Tibial nerve (tissue), 4 donors: ENCODE data around the gene GPC6. TPM values are rescaled to one million over a fixed set of nuclear protein-coding genes. Genes with fewer than 3 reads are reported as not detected.

Experiments used
- DNase-seq, 2 donors: peaks; one replicate each; pipeline ENCODE4 v3.0.0-alpha.2; 2019; ENCODE audit warnings: low spot score in 2 of 2
- H3K27ac ChIP-seq, 4 donors: fragments of 200-600 bp; sonication (generic) in 3 of 4; one replicate each; pipeline ENCODE4 v1.5.1; 2017 to 2019; ENCODE audit warnings: mild to moderate bottlenecking in 1 of 4
- H3K27me3 ChIP-seq, 2 donors: fragments of 200-600 bp; sonication (generic) in 1 of 2; one replicate each; pipeline versions ENCODE4 v1.5.1 to v1.6.0; 2017 to 2019
- H3K36me3 ChIP-seq, 3 donors: fragments of 200-600 bp; sonication (generic); one replicate each; pipeline ENCODE4 v1.5.1; 2018 to 2019
- H3K4me1 ChIP-seq, 4 donors: fragments of 200-600 bp; sonication (generic) in 3 of 4; one replicate each; pipeline ENCODE4 v1.5.1; 2017 to 2019
- H3K4me3 ChIP-seq, 4 donors: fragments of 200-600 bp; sonication (generic) in 3 of 4; one replicate each; pipeline ENCODE4 v1.5.1; 2017 to 2019; ENCODE audit warnings: mild to moderate bottlenecking in 1 of 4, moderate library complexity in 1 of 4
- H3K9me3 ChIP-seq, 4 donors: fragments of 200-600 bp; sonication (generic) in 3 of 4; one replicate each; pipeline ENCODE4 v1.5.1; 2017 to 2019
- EP300 ChIP-seq, 2 donors: sonication (generic); formaldehyde crosslinking; IDR thresholded peaks; one replicate each; pipeline ENCODE4 v1.6.1; 2017; ENCODE audit warnings: antibody characterized with exemption in 2 of 2, mild to moderate bottlenecking in 1 of 2
- POLR2A ChIP-seq, 2 donors: fragments of 450-650 bp; IDR thresholded peaks; one replicate each; pipeline ENCODE4 v1.6.1; 2017; ENCODE audit warnings: antibody characterized with exemption in 2 of 2, mild to moderate bottlenecking in 2 of 2, moderate library complexity in 2 of 2
- whole genome bisulfite sequencing, 2 donors: methylation state at CpG; one replicate each; pipeline ENCODE4 v1.1.5; 2018; 5-methylcytosine and 5-hydroxymethylcytosine counted together
- total RNA-seq, 4 donors: library from RNA; depleted of rRNA; stranded (reverse); fragments of >200 nt; gene quantifications; one replicate each; pipeline ENCODE4 v1.1.0, GENCODE V29; 2016
- TF ChIP-seq, protein P1 (sequence below), 5 experiments: fragments of 200-600 bp in 3 of 5; fragments of 450-650 bp in 2 of 5; sonication (generic) in 3 of 5; IDR thresholded peaks; one replicate each; pipeline ENCODE4 v1.5.1; 2016 to 2019; ENCODE audit warnings: antibody characterized with exemption in 5 of 5, mild to moderate bottlenecking in 3 of 5, moderate library complexity in 2 of 5

The GPC6 gene
- total RNA-seq, 4 donors from 2014 or later: 21.9 to 39.5 (median 29.8) TPM

- H3K4me1 ChIP-seq: peaks cover 0 to 3% (median 0%) of the 10 kb centered on the region in 4 donors
- H3K9me3 ChIP-seq: no peaks in the 10 kb centered on the region
- H3K4me3 ChIP-seq: no peak overlapping the region
- no peaks in the 10 kb centered on the region for H3K27me3 ChIP-seq
- peak overlapping the region in 1 of 4 donors; percentile 1 for H3K27ac ChIP-seq
- 79 to 80% methylated on average over 6 of the region's 6 CpGs for WGBS, 2 donors
- TF ChIP-seq, protein P1, sequence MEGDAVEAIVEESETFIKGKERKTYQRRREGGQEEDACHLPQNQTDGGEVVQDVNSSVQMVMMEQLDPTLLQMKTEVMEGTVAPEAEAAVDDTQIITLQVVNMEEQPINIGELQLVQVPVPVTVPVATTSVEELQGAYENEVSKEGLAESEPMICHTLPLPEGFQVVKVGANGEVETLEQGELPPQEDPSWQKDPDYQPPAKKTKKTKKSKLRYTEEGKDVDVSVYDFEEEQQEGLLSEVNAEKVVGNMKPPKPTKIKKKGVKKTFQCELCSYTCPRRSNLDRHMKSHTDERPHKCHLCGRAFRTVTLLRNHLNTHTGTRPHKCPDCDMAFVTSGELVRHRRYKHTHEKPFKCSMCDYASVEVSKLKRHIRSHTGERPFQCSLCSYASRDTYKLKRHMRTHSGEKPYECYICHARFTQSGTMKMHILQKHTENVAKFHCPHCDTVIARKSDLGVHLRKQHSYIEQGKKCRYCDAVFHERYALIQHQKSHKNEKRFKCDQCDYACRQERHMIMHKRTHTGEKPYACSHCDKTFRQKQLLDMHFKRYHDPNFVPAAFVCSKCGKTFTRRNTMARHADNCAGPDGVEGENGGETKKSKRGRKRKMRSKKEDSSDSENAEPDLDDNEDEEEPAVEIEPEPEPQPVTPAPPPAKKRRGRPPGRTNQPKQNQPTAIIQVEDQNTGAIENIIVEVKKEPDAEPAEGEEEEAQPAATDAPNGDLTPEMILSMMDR (IDR thresholded peaks at IDR 0.05): no peak
- TF ChIP-seq POLR2A (IDR thresholded peaks at IDR 0.05) (no peak), EP300 (IDR thresholded peaks at IDR 0.05) (no peak)
- no peak for DNase-seq
- H3K36me3 ChIP-seq: no peaks in the 10 kb centered on the region
These were observed 307.6 kb downstream of the GPC6 start for GRCh38 chr13:93534181-93534700.

- H3K4me1 ChIP-seq: peaks cover 0 to 3% (median 0%) of the 10 kb centered on the region in 4 donors
- TF ChIP-seq, protein P1 (IDR thresholded peaks at IDR 0.05): no peak
- no peak for TF ChIP-seq POLR2A (IDR thresholded peaks at IDR 0.05)
- WGBS, 2 donors: 91 to 92% methylated on average over 1 of the region's 1 CpG
- H3K9me3 ChIP-seq: no peaks in the 10 kb centered on the region
- no peak overlapping the region for H3K4me3 ChIP-seq
- DNase-seq: no peak
- H3K27ac ChIP-seq: no peak overlapping the region
- H3K27me3 ChIP-seq: no peaks in the 10 kb centered on the region
- H3K36me3 ChIP-seq: no peaks in the 10 kb centered on the region
These were observed 308.6 kb downstream of the GPC6 start for GRCh38 chr13:93535251-93535650.

DNA sequence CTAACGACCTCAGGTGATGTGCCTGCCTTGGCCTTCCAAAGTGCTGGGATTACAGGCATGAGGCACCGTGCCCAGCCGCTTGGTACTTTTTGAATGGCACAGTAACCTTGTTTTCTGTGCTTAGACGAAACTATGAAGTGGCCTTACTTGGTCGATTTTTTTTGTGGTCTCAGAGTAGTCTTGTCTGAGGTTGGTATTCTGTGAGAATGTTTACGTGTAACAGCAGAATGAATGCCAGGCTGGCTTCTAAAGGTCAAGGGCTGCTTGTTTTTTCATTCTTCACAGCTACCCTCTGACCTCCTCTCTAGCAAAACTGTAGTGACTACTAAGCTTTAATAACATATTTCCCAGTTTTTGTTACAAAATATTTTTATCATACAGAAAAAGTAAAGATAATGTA is 313.3 kb downstream of the GPC6 start:
- Histone ChIP-seq H3K36me3 (no peaks in the 10 kb centered on the region), H3K9me3 (no peaks in the 10 kb centered on the region), H3K4me1 (no peaks in the 10 kb centered on the region), H3K4me3 (no peak overlapping the region), H3K27me3 (no peaks in the 10 kb centered on the region), H3K27ac (no peak overlapping the region)
- DNase-seq: no peak
- 63 to 77% methylated on average over 6 of the region's 6 CpGs for WGBS, 2 donors
- TF ChIP-seq, protein P1 (IDR thresholded peaks at IDR 0.05): no peak
- no peak for TF ChIP-seq POLR2A (IDR thresholded peaks at IDR 0.05)
- TF ChIP-seq EP300 (IDR thresholded peaks at IDR 0.05): no peak

DNA sequence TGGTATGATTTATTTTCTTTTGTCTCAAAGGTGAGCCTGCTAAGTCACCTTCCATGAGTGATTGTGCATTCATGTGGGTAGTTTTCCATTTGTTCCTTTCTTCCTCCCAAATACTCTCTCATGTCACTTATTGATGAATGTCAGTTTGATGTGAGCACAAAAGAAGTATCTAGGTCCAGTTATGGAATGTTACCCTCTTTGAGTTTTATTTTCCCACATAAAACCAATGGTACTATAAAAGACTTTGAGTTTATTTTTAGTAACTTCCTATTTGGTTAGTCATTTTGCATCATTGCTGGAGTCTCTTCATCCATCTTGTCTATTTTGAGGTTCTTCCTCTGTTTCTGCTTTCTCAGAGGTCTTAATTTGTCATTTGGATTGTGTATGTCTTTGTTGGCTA is 321.3 kb downstream of the GPC6 start:
- Histone ChIP-seq H3K4me1 (no peaks in the 10 kb centered on the region), H3K36me3 (no peaks in the 10 kb centered on the region), H3K27ac (no peak overlapping the region), H3K4me3 (no peak overlapping the region), H3K9me3 (no peaks in the 10 kb centered on the region), H3K27me3 (no peaks in the 10 kb centered on the region)
- DNase-seq: no peak
- no peak for TF ChIP-seq POLR2A (IDR thresholded peaks at IDR 0.05)
- TF ChIP-seq, protein P1 (IDR thresholded peaks at IDR 0.05): no peak
- TF ChIP-seq EP300 (IDR thresholded peaks at IDR 0.05): no peak

GRCh38 chr13:93549326-93550005 is 322.9 kb downstream of the GPC6 start:
- no peak for DNase-seq
- H3K36me3 ChIP-seq: no peaks in the 10 kb centered on the region
- no peak overlapping the region for H3K27ac ChIP-seq
- H3K27me3 ChIP-seq: no peaks in the 10 kb centered on the region
- H3K4me3 ChIP-seq: no peak overlapping the region
- TF ChIP-seq EP300 (IDR thresholded peaks at IDR 0.05) (no peak), POLR2A (IDR thresholded peaks at IDR 0.05) (no peak)
- TF ChIP-seq, protein P1 (IDR thresholded peaks at IDR 0.05): no peak
- 84 to 91% methylated on average over 4 of the region's 4 CpGs for WGBS, 2 donors
- H3K4me1 ChIP-seq: no peaks in the 10 kb centered on the region
- no peaks in the 10 kb centered on the region for H3K9me3 ChIP-seq
